Activated gamma-delta T cell treated with anti-CD3 and anti-CD28 coated beads, Interleukin-2, amount 50 U/mL, for 16 hours (primary cell): ENCODE results near the gene MYOG.

Experiments
- DNase-seq: peaks from one replicate; pipeline ENCODE4 v3.0.0-alpha.2; 2020; ENCODE audit warnings: low read depth

The MYOG gene

GRCh38 chr1:203085528-203086406, at the start of gene MYOG:
Gene MYOG (minus strand): TSS chr1:203086012. CDS start chr1:203085961, 51 bp downstream.
- no peak for DNase-seq

- no peak for DNase-seq
Observed at GRCh38 chr1:203133970-203134725, 48.3 kb upstream of the MYOG start.

GRCh38 chr1:203131548-203132200, 45.9 kb upstream of the MYOG start:
- no peak for DNase-seq

- no peak for DNase-seq
Observed at GRCh38 chr1:203130358-203130985, 44.7 kb upstream of the MYOG start.

GRCh38 chr1:203129501-203130231, 43.9 kb upstream of the MYOG start:
- DNase-seq = no peak

GRCh38 chr1:203128716-203129500, 43.1 kb upstream of the MYOG start:
- DNase-seq = no peak

- no peak for DNase-seq
Observed at GRCh38 chr1:203128431-203128715, 42.6 kb upstream of the MYOG start.

GRCh38 chr1:203127666-203128430, 42.0 kb upstream of the MYOG start, which contains the start of gene ADORA1:
Gene ADORA1 (plus strand): TSS chr1:203127726. CDS start chr1:203128842, 1,116 bp downstream.
- DNase-seq = no peak

GRCh38 chr1:203126866-203127665, 41.3 kb upstream of the MYOG start:
- no peak for DNase-seq

GRCh38 chr1:203126151-203126865, 40.5 kb upstream of the MYOG start:
- no peak for DNase-seq

GRCh38 chr1:203124546-203125317, 38.9 kb upstream of the MYOG start:
- DNase-seq = no peak

- no peak for DNase-seq
Observed at GRCh38 chr1:203124011-203124410, 38.2 kb upstream of the MYOG start.

GRCh38 chr1:203122159-203122558, 36.3 kb upstream of the MYOG start:
- no peak for DNase-seq

- no peak for DNase-seq
Observed at GRCh38 chr1:203121186-203122015, 35.6 kb upstream of the MYOG start.

GRCh38 chr1:203120325-203121153, 34.7 kb upstream of the MYOG start:
- DNase-seq = no peak
